Measurements from ENCODE around the gene IL21R.

DNA sequence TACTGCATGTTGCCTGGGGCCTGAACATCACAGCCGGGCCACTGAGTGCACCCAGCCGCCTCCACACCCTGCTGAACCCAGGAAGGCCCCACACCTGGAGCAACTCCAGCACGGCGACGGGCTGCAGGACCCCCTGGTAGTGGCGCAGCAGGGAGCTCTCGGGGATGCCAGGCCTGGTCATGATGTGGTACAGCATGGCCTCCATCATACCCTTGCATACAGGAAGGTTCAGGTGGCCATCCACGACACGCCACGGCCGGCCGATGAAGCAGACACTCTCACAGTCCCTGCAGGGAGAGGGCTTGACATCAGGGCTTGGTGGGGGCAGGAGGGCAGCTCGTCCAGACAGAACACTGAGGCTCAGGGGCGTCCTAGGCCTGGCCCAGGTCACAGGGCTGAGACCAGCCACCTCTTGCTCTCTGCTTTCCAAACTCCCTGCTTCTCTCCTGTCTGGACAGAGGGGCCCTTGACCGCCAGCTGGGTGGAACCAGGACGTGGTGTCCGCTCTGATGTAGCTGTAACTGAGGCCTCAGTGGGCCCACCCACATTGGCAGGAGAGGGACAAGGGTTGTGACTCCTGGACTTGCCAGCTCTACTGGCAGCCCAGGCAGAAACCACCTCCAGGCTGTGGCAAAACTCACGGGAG is 60.3 kb downstream of the IL21R start:
- TF ChIP-seq, protein P1, sequence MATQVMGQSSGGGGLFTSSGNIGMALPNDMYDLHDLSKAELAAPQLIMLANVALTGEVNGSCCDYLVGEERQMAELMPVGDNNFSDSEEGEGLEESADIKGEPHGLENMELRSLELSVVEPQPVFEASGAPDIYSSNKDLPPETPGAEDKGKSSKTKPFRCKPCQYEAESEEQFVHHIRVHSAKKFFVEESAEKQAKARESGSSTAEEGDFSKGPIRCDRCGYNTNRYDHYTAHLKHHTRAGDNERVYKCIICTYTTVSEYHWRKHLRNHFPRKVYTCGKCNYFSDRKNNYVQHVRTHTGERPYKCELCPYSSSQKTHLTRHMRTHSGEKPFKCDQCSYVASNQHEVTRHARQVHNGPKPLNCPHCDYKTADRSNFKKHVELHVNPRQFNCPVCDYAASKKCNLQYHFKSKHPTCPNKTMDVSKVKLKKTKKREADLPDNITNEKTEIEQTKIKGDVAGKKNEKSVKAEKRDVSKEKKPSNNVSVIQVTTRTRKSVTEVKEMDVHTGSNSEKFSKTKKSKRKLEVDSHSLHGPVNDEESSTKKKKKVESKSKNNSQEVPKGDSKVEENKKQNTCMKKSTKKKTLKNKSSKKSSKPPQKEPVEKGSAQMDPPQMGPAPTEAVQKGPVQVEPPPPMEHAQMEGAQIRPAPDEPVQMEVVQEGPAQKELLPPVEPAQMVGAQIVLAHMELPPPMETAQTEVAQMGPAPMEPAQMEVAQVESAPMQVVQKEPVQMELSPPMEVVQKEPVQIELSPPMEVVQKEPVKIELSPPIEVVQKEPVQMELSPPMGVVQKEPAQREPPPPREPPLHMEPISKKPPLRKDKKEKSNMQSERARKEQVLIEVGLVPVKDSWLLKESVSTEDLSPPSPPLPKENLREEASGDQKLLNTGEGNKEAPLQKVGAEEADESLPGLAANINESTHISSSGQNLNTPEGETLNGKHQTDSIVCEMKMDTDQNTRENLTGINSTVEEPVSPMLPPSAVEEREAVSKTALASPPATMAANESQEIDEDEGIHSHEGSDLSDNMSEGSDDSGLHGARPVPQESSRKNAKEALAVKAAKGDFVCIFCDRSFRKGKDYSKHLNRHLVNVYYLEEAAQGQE (IDR thresholded peaks at IDR 0.05; ENCODE audit: insufficient read depth in 1 of 2, low read depth in 2 of 2, low read length in 2 of 2): no peak
- TF ChIP-seq TAF1 (IDR thresholded peaks at IDR 0.05; ENCODE audit: borderline replicate concordance, insufficient read depth, low read length): no peak
- no peak for TF ChIP-seq SIN3A (IDR thresholded peaks at IDR 0.05; ENCODE audit: borderline replicate concordance, insufficient read depth, low read length)

All from PFSK-1 (cell line).